H1 (cell line): ENCODE results near the gene AP2A2. TPM values are rescaled to one million over a fixed set of nuclear protein-coding genes. Genes with fewer than 3 reads are reported as not detected.

Source experiments
- CHD7 ChIP-seq: fragments of 300-600 bp; sonication (generic); IDR thresholded peaks from 2 replicates; pipeline ENCODE4 v1.7.1; 2012; ENCODE audit warnings: low read length, moderate library complexity, mild to moderate bottlenecking, inconsistent platforms; ENCODE audit not compliant: insufficient replicate concordance
- CREB1 ChIP-seq: IDR thresholded peaks from 2 replicates; pipeline ENCODE4 v1.6.1; 2012; ENCODE audit warnings: inconsistent platforms
- HDAC2 ChIP-seq, 2 experiments: fragments of 300-600 bp in 1 of 2; sonication (generic) in 1 of 2; IDR thresholded peaks; 2 replicates each; pipeline ENCODE4 v1.6.1; 2011 to 2012; ENCODE audit warnings: low read depth in 2 of 2, low read length in 2 of 2, mild to moderate bottlenecking in 2 of 2, moderate library complexity in 2 of 2, borderline replicate concordance in 1 of 2, inconsistent platforms in 1 of 2
- JUND ChIP-seq: IDR thresholded peaks from 2 replicates; pipeline ENCODE4 v1.6.1; 2011; ENCODE audit warnings: mild to moderate bottlenecking, improper control_type of control experiment, low read length
- POLR2AphosphoS5 ChIP-seq: IDR thresholded peaks from 2 replicates; pipeline ENCODE4 v1.6.1; 2011; ENCODE audit warnings: low read depth, low read length
- SP4 ChIP-seq: IDR thresholded peaks from 2 replicates; pipeline ENCODE4 v1.6.1; 2012; ENCODE audit warnings: low read length, inconsistent platforms
- polyA plus RNA-seq, 7 experiments: library from polyadenylated mRNA; depleted of rRNA in 3 of 7; stranded (reverse) in 5 of 7; unstranded in 2 of 7; fragments of >200 nt in 5 of 7; fragments of 200-250 nt in 2 of 7; gene quantifications; 1 replicate in 5 of 7; 2 replicates in 1 of 7; 4 replicates in 1 of 7; pipeline versions ENCODE4 v1.2.1 to v1.2.3, GENCODE V29; 2011 to 2013; ENCODE audit warnings: missing spikeins in 2 of 7, mixed read lengths in 2 of 7
- total RNA-seq: library from RNA; stranded (reverse); fragmentation: NEBNext Ultra II Directional; extraction: Animal tissue kit (Norgen Biotek cat#: 25700); gene quantifications from 2 replicates; pipeline ENCODE4 v1.2.1, GENCODE V29; 2021

The AP2A2 gene
- total and polyA plus RNA-seq, 2 of the 8 experiments (the other 6 are each of a cell fraction or from before 2014, with no cell fraction given), result 50.0 to 65.0 TPM

GRCh38 chr11:1007279-1007678 is 81.6 kb downstream of the AP2A2 start (continued):
- TF ChIP-seq CHD7 (no peak), HDAC2 (IDR thresholded peaks at IDR 0.05; ENCODE audit: borderline replicate concordance in 1 of 2, low read depth in 2 of 2, low read length in 2 of 2) (no peak), POLR2AphosphoS5 (no peak), CREB1 (no peak), SP4 (no peak), JUND (no peak)
